Uterus (tissue), 2 donors: Measurements from ENCODE around the gene ELMO1.

Experiments
- CTCF ChIP-seq, 4 experiments: fragments of 200-600 bp in 2 of 4; fragments of 450-650 bp in 2 of 4; sonication (generic) in 2 of 4; IDR thresholded peaks; one replicate each; pipeline ENCODE4 v1.5.1; 2016 to 2019; ENCODE audit warnings: antibody characterized with exemption in 4 of 4, mild to moderate bottlenecking in 2 of 4, moderate library complexity in 1 of 4
- POLR2A ChIP-seq, 2 donors: fragments of 450-650 bp; IDR thresholded peaks; one replicate each; pipeline ENCODE4 v1.6.1; 2016; ENCODE audit warnings: antibody characterized with exemption in 2 of 2, mild to moderate bottlenecking in 1 of 2, moderate library complexity in 1 of 2

- no peak for TF ChIP-seq CTCF (IDR thresholded peaks at IDR 0.05)
- TF ChIP-seq POLR2A (IDR thresholded peaks at IDR 0.05) = no peak
Observed at GRCh38 chr7:37145682-37146081, 303.0 kb downstream of the ELMO1 start.
